ENCODE measurements around the gene FCHSD2. TPM values are rescaled to one million over a fixed set of nuclear protein-coding genes. Genes with fewer than 3 reads are reported as not detected.

Gene FCHSD2
- total RNA-seq, 1 donor, result 34.0 TPM

DNA sequence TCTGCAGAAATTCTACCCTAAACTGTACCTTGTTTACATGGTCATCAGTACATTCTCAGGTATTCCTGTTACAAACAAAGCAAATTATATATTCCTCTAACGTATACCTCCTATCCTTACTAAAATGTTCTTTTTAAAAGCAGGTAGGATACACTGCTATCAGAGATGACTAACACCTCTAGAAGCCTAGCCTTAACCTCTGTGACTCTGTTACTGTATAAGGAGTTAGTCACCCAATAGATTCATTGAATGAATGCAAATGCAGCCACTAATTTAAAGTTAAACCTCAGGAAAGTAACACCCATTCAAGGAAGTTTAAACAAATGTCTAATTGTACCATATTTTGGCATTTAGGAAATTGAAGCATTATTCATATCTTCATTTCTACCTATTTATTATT lies 82.2 kb downstream of the FCHSD2 start:
- DNase-seq (ENCODE audit: insufficient read length, low spot score, missing footprints), result no peak
- TF ChIP-seq, protein P1, sequence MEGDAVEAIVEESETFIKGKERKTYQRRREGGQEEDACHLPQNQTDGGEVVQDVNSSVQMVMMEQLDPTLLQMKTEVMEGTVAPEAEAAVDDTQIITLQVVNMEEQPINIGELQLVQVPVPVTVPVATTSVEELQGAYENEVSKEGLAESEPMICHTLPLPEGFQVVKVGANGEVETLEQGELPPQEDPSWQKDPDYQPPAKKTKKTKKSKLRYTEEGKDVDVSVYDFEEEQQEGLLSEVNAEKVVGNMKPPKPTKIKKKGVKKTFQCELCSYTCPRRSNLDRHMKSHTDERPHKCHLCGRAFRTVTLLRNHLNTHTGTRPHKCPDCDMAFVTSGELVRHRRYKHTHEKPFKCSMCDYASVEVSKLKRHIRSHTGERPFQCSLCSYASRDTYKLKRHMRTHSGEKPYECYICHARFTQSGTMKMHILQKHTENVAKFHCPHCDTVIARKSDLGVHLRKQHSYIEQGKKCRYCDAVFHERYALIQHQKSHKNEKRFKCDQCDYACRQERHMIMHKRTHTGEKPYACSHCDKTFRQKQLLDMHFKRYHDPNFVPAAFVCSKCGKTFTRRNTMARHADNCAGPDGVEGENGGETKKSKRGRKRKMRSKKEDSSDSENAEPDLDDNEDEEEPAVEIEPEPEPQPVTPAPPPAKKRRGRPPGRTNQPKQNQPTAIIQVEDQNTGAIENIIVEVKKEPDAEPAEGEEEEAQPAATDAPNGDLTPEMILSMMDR (IDR thresholded peaks at IDR 0.05; ENCODE audit: extremely low read depth, low read depth, low read length), result no peak
- Histone ChIP-seq H3K27me3 (ENCODE audit: insufficient read depth, low read length) (no peaks in the 10 kb centered on the region), H3K27ac (ENCODE audit: low read depth, low read length) (no peak overlapping the region), H3K4me2 (ENCODE audit: insufficient read depth, low read length) (no peak overlapping the region), H3K4me1 (ENCODE audit: insufficient read depth, low read length) (no peaks in the 10 kb centered on the region), H3K79me2 (ENCODE audit: insufficient read depth, low read length) (peaks cover 72% of the 10 kb centered on the region), H3K9me3 (ENCODE audit: low read depth, low read length) (no peaks in the 10 kb centered on the region), H2AFZ (ENCODE audit: low read length) (no peak overlapping the region), H4K20me1 (ENCODE audit: insufficient read depth, low read length) (peaks cover 29% of the 10 kb centered on the region), H3K36me3 (ENCODE audit: insufficient read depth, low read length) (no peaks in the 10 kb centered on the region), H3K4me3 (ENCODE audit: insufficient read depth, low read length) (no peak overlapping the region)

DNA sequence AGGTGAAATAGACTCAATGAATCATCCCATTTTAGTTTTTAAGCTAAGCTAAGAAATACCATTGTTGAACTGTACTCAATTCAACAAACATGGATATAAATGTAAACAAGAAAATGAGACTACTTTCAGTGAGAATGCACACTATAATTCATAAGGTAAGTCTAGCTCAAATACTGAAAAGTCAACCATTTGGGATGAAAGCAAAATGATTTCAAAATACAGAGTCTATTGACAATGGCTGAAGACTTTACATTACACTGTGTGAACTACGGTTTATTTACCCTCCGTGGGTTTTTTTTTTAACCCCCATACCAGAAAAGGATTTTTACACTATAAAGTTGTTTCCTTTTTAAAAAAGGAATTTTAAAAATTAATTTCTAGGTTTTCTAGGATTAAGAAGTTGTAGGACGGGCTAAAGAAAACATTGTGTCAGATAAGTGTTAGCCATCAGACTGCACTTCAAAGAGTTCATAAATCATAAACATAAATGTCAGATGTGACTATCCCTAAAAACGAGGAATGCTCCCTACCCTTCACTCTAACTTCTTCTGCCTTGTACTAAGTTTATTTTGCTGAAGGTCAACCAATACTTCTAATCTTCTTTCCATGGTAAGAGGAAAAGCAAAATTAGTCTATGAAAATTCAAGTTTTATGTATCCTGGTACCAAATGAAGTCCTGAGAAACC lies 83.0 kb downstream of the FCHSD2 start:
- Histone ChIP-seq H3K36me3 (ENCODE audit: insufficient read depth, low read length) (no peaks in the 10 kb centered on the region), H2AFZ (ENCODE audit: low read length) (no peak overlapping the region), H4K20me1 (ENCODE audit: insufficient read depth, low read length) (peaks cover 31% of the 10 kb centered on the region)

DNA sequence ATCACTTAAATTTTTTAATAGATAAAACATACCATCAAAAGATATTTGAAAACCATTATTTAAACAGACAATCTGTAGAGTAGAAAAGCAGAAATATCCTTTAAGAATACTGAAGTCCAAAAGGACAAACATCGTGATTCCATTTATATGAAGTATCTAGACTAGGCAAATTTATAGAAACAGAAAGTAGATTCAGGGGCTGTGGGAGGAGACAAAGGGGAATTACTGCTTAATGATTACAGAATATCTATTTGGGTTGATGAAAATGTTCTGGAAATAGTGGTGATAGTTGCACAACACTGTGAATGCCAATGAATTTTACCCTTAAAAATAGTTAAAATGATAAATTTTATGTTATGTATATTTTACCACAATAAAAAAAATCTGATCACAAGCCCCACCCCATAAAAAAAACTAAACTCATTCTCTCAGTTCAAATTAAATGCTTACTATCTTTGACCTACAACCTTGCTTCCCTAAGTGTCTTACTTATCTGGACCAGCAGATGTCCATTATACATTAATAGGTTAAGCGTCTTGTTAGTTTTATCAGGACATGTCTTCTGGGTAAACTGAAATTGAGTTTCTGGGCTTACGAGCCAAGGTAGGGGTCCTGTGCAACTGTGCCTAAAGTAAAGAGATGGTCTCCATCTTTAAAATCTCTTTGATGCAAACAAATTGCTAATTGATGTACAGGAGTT lies 86.3 kb downstream of the FCHSD2 start:
- no peak overlapping the region for H2AFZ ChIP-seq (ENCODE audit: low read length)
- peaks cover 19% of the 10 kb centered on the region for H4K20me1 ChIP-seq (ENCODE audit: insufficient read depth, low read length)
- no peak overlapping the region for H3K4me2 ChIP-seq (ENCODE audit: insufficient read depth, low read length)
- H3K4me3 ChIP-seq (ENCODE audit: insufficient read depth, low read length), result no peak overlapping the region
- no peaks in the 10 kb centered on the region for H3K27me3 ChIP-seq (ENCODE audit: insufficient read depth, low read length)
- no peaks in the 10 kb centered on the region for H3K36me3 ChIP-seq (ENCODE audit: insufficient read depth, low read length)
- no peak for DNase-seq (ENCODE audit: insufficient read length, low spot score, missing footprints)
- H3K27ac ChIP-seq (ENCODE audit: low read depth, low read length), result no peak overlapping the region
- H3K9me3 ChIP-seq (ENCODE audit: low read depth, low read length), result no peaks in the 10 kb centered on the region
- TF ChIP-seq, protein P1 (IDR thresholded peaks at IDR 0.05; ENCODE audit: extremely low read depth, low read depth, low read length), result no peak
- H3K79me2 ChIP-seq (ENCODE audit: insufficient read depth, low read length), result peaks cover 70% of the 10 kb centered on the region
- no peaks in the 10 kb centered on the region for H3K4me1 ChIP-seq (ENCODE audit: insufficient read depth, low read length)

More for the DNA sequence above, 83.0 kb downstream of the FCHSD2 start:
- no peak overlapping the region for H3K27ac ChIP-seq (ENCODE audit: low read depth, low read length)
- H3K4me3 ChIP-seq (ENCODE audit: insufficient read depth, low read length), result no peak overlapping the region
- no peak for DNase-seq (ENCODE audit: insufficient read length, low spot score, missing footprints)
- TF ChIP-seq, protein P1 (IDR thresholded peaks at IDR 0.05; ENCODE audit: extremely low read depth, low read depth, low read length), result no peak
- no peaks in the 10 kb centered on the region for H3K9me3 ChIP-seq (ENCODE audit: low read depth, low read length)
- peaks cover 72% of the 10 kb centered on the region for H3K79me2 ChIP-seq (ENCODE audit: insufficient read depth, low read length)
- H3K4me2 ChIP-seq (ENCODE audit: insufficient read depth, low read length), result no peak overlapping the region
- H3K27me3 ChIP-seq (ENCODE audit: insufficient read depth, low read length), result no peaks in the 10 kb centered on the region
- no peaks in the 10 kb centered on the region for H3K4me1 ChIP-seq (ENCODE audit: insufficient read depth, low read length)

DNA sequence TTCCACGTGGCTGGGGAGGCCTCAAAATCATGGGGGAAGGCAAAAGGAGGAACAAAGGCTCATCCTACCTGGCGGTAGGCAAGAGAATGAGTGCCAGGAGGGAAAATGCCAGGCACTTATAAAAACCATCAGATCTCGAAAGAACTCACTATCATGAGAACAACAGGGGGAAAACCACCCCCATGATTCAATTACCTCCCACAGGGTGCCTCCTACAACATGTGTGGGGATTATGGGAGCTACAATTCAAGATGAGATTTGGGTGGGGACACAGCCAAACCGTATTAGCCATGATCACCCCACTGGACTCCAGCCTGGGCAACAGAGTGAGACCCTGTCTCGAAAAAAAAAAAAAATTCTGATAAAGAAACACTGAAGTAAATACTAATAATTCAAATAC lies 87.1 kb downstream of the FCHSD2 start:
- H3K79me2 ChIP-seq (ENCODE audit: insufficient read depth, low read length), result peaks cover 71% of the 10 kb centered on the region
- H4K20me1 ChIP-seq (ENCODE audit: insufficient read depth, low read length), result peaks cover 18% of the 10 kb centered on the region
- H3K36me3 ChIP-seq (ENCODE audit: insufficient read depth, low read length), result no peaks in the 10 kb centered on the region
- TF ChIP-seq, protein P1 (IDR thresholded peaks at IDR 0.05; ENCODE audit: extremely low read depth, low read depth, low read length), result no peak
- DNase-seq (ENCODE audit: insufficient read length, low spot score, missing footprints), result no peak
- H3K27ac ChIP-seq (ENCODE audit: low read depth, low read length), result no peak overlapping the region
- H2AFZ ChIP-seq (ENCODE audit: low read length), result no peak overlapping the region
- no peaks in the 10 kb centered on the region for H3K9me3 ChIP-seq (ENCODE audit: low read depth, low read length)
- no peaks in the 10 kb centered on the region for H3K4me1 ChIP-seq (ENCODE audit: insufficient read depth, low read length)
- H3K4me3 ChIP-seq (ENCODE audit: insufficient read depth, low read length), result no peak overlapping the region
- H3K27me3 ChIP-seq (ENCODE audit: insufficient read depth, low read length), result no peaks in the 10 kb centered on the region
- no peak overlapping the region for H3K4me2 ChIP-seq (ENCODE audit: insufficient read depth, low read length)
